ENCODE results near the gene CARNS1.
"Not testable (repeated sequence)": the region's sequence is repeated elsewhere in the genome, so short reads cannot be mapped to it uniquely, and the experiment has no call there.

The CARNS1 gene

GRCh38 chr11:67396587-67397389, 18.7 kb upstream of the CARNS1 start:
- no peak for DNase-seq (ENCODE audit: low read depth)

GRCh38 chr11:67397536-67397935, 17.9 kb upstream of the CARNS1 start:
- no peak for DNase-seq (ENCODE audit: low read depth)

- DNase-seq (ENCODE audit: low read depth), result no peak
Observed at GRCh38 chr11:67397986-67398660, 17.4 kb upstream of the CARNS1 start.

GRCh38 chr11:67398661-67399563, 16.6 kb upstream of the CARNS1 start:
- DNase-seq (ENCODE audit: low read depth), result no peak

GRCh38 chr11:67400251-67400941, 15.1 kb upstream of the CARNS1 start:
- no peak for DNase-seq (ENCODE audit: low read depth)

- no peak for DNase-seq (ENCODE audit: low read depth)
Observed at GRCh38 chr11:67400942-67401494, 14.5 kb upstream of the CARNS1 start.

GRCh38 chr11:67401495-67402191, 13.8 kb upstream of the CARNS1 start, which contains the start of gene PPP1CA:
Gene PPP1CA, minus strand, starts transcription at chr11:67401858. Its CDS starts 76 bp downstream, at chr11:67401782.
- DNase-seq (ENCODE audit: low read depth), result peak; percentile 72

GRCh38 chr11:67402192-67402839, 13.2 kb upstream of the CARNS1 start:
- DNase-seq (ENCODE audit: low read depth), result not testable (repeated sequence)

- DNase-seq (ENCODE audit: low read depth), result not testable (repeated sequence)
Observed at GRCh38 chr11:67403085-67403484, 12.4 kb upstream of the CARNS1 start.

- DNase-seq (ENCODE audit: low read depth), result no peak
Observed at GRCh38 chr11:67404515-67405195, 10.8 kb upstream of the CARNS1 start.

- no peak for DNase-seq (ENCODE audit: low read depth)
Observed at GRCh38 chr11:67405196-67405567, 10.3 kb upstream of the CARNS1 start.

- DNase-seq (ENCODE audit: low read depth), result no peak
Observed at GRCh38 chr11:67405688-67406339, 9.7 kb upstream of the CARNS1 start.

- DNase-seq (ENCODE audit: low read depth), result no peak
Observed at GRCh38 chr11:67406420-67406968, 9.0 kb upstream of the CARNS1 start.

GRCh38 chr11:67406969-67407687, 8.3 kb upstream of the CARNS1 start:
- DNase-seq (ENCODE audit: low read depth), result no peak

- no peak for DNase-seq (ENCODE audit: low read depth)
Observed at GRCh38 chr11:67407688-67408163, 7.8 kb upstream of the CARNS1 start.

GRCh38 chr11:67408437-67409200, 6.9 kb upstream of the CARNS1 start:
- DNase-seq (ENCODE audit: low read depth), result no peak

- DNase-seq (ENCODE audit: low read depth), result no peak
Observed at GRCh38 chr11:67409261-67409666, 6.2 kb upstream of the CARNS1 start.

Measured in GM04504 (cell line).